Liver (tissue), 9 donors: ENCODE data around the gene MEOX1. TPM values are rescaled to one million over a fixed set of nuclear protein-coding genes. Genes with fewer than 3 reads are reported as not detected.

ENCODE experiments used
- DNase-seq: peaks from one replicate; pipeline ENCODE4 v3.0.0-alpha.2; 2017; ENCODE audit warnings: low spot score
- H3K27ac ChIP-seq, 2 donors: one replicate each; pipeline ENCODE4 v1.7.0; 2013; ENCODE audit warnings: inconsistent platforms in 2 of 2, low read length in 2 of 2, control low read depth in 1 of 2, low read depth in 1 of 2, mild to moderate bottlenecking in 1 of 2
- H3K27me3 ChIP-seq, 4 donors: one replicate each; pipeline versions ENCODE4 v1.6.1 to v1.7.0; 2013; ENCODE audit warnings: low read length in 3 of 4, inconsistent platforms in 1 of 4, mild to moderate bottlenecking in 1 of 4, moderate library complexity in 1 of 4; ENCODE audit not compliant: control insufficient read depth in 4 of 4, insufficient read depth in 4 of 4
- H3K36me3 ChIP-seq, 4 donors: one replicate each; pipeline versions ENCODE4 v1.6.1 to v1.7.0; 2013; ENCODE audit warnings: low read length in 3 of 4, mild to moderate bottlenecking in 3 of 4, low read depth in 1 of 4, moderate library complexity in 1 of 4; ENCODE audit not compliant: control insufficient read depth in 4 of 4, insufficient read depth in 3 of 4
- H3K4me1 ChIP-seq, 4 donors: one replicate each; pipeline versions ENCODE4 v1.6.1 to v1.7.0; 2013; ENCODE audit warnings: low read length in 3 of 4, mild to moderate bottlenecking in 3 of 4, moderate library complexity in 1 of 4; ENCODE audit not compliant: control insufficient read depth in 4 of 4, insufficient read depth in 4 of 4
- H3K4me3 ChIP-seq, 3 donors: one replicate each; pipeline versions ENCODE4 v1.6.1 to v1.7.0; 2013; ENCODE audit warnings: low read length in 3 of 3, control low read depth in 1 of 3, low read depth in 1 of 3, mild to moderate bottlenecking in 1 of 3
- H3K9ac ChIP-seq, 2 donors: one replicate each; pipeline ENCODE4 v1.7.0; 2013; ENCODE audit warnings: low read length in 2 of 2, mild to moderate bottlenecking in 2 of 2, moderate library complexity in 2 of 2, control low read depth in 1 of 2, low read depth in 1 of 2
- H3K9me3 ChIP-seq, 4 donors: one replicate each; pipeline versions ENCODE4 v1.6.1 to v1.7.0; 2013; ENCODE audit warnings: low read length in 3 of 4; ENCODE audit not compliant: control insufficient read depth in 4 of 4
- EGR1 ChIP-seq, 2 donors: IDR thresholded peaks; 2 replicates each; pipeline ENCODE4 v1.6.1; 2016 to 2018; ENCODE audit warnings: antibody characterized with exemption in 2 of 2, low read depth in 2 of 2
- FOXA1 ChIP-seq: IDR thresholded peaks from 2 replicates; pipeline ENCODE4 v1.6.1; 2016; ENCODE audit warnings: antibody characterized with exemption
- FOXA2 ChIP-seq: IDR thresholded peaks from 2 replicates; pipeline ENCODE4 v1.6.1; 2016; ENCODE audit warnings: antibody characterized with exemption
- GABPA ChIP-seq, 2 donors: IDR thresholded peaks in 1 of 2; conservative IDR thresholded peaks in 1 of 2; 2 replicates each; pipeline ENCODE4 v1.6.1; 2016; ENCODE audit warnings: antibody characterized with exemption in 2 of 2, mild to moderate bottlenecking in 1 of 2, moderate library complexity in 1 of 2
- HNF4A ChIP-seq, 2 donors: conservative IDR thresholded peaks; 2 replicates each; pipeline ENCODE4 v1.6.1; 2016; ENCODE audit warnings: antibody characterized with exemption in 2 of 2, mild to moderate bottlenecking in 2 of 2
- HNF4G ChIP-seq: IDR thresholded peaks from 2 replicates; pipeline ENCODE4 v1.6.1; 2016; ENCODE audit warnings: antibody characterized with exemption
- JUND ChIP-seq, 2 donors: IDR thresholded peaks; 2 replicates each; pipeline ENCODE4 v1.6.1; 2016; ENCODE audit warnings: antibody characterized with exemption in 2 of 2
- NR2F2 ChIP-seq: IDR thresholded peaks from 2 replicates; pipeline ENCODE4 v1.6.1; 2016; ENCODE audit warnings: antibody characterized with exemption
- RAD21 ChIP-seq, 2 donors: IDR thresholded peaks; 2 replicates each; pipeline ENCODE4 v1.6.1; 2016; ENCODE audit warnings: antibody characterized with exemption in 2 of 2, mild to moderate bottlenecking in 2 of 2
- RXRA ChIP-seq, 2 donors: IDR thresholded peaks; 2 replicates each; pipeline ENCODE4 v1.6.1; 2017 to 2018; ENCODE audit warnings: antibody characterized with exemption in 2 of 2, mild to moderate bottlenecking in 1 of 2
- SP1 ChIP-seq: IDR thresholded peaks from 2 replicates; pipeline ENCODE4 v1.6.1; 2018; ENCODE audit warnings: antibody characterized with exemption, mild to moderate bottlenecking
- TAF1 ChIP-seq: conservative IDR thresholded peaks from 2 replicates; pipeline ENCODE4 v1.6.1; 2016; ENCODE audit warnings: antibody characterized with exemption, mild to moderate bottlenecking
- YY1 ChIP-seq: IDR thresholded peaks from 2 replicates; pipeline ENCODE4 v1.6.1; 2016; ENCODE audit warnings: antibody characterized with exemption, mild to moderate bottlenecking
- WGBS: extraction: QIAGEN DNeasy Blood & Tissue Kit; methylation state at CpG from one replicate; pipeline ENCODE4 v1.1.7; 2013; 5-methylcytosine and 5-hydroxymethylcytosine counted together
- polyA plus RNA-seq, 2 donors: library from polyadenylated mRNA; stranded (reverse) in 1 of 2; unstranded in 1 of 2; fragments of 200-250 nt in 1 of 2; fragments of >200 nt in 1 of 2; fragmentation: Nextera tagmentation in 1 of 2; extraction: Ambion mirVana in 1 of 2; gene quantifications; one replicate each; pipeline versions ENCODE4 v1.2.1 to v1.2.3, GENCODE V29; 2013 to 2015
- total RNA-seq, 2 donors: library from RNA; depleted of rRNA; stranded (reverse); fragments of >200 nt; gene quantifications; one replicate each; pipeline ENCODE4 v1.2.3, GENCODE V29; 2014
- TF ChIP-seq, protein P1 (sequence below): IDR thresholded peaks from 2 replicates; pipeline ENCODE4 v1.6.1; 2016; ENCODE audit warnings: antibody characterized with exemption
- TF ChIP-seq, protein P2 (sequence below): IDR thresholded peaks from 2 replicates; pipeline ENCODE4 v1.6.1; 2016; ENCODE audit warnings: antibody characterized with exemption
- TF ChIP-seq, protein P3 (sequence below): IDR thresholded peaks from 2 replicates; pipeline ENCODE4 v1.6.1; 2016; ENCODE audit warnings: antibody characterized with exemption
- TF ChIP-seq, protein P4 (sequence below): IDR thresholded peaks from 2 replicates; pipeline ENCODE4 v1.6.1; 2016; ENCODE audit warnings: antibody characterized with exemption, mild to moderate bottlenecking
- TF ChIP-seq, protein P5 (sequence below): fragments of 150-350 bp; IDR thresholded peaks from 2 replicates; pipeline ENCODE4 v1.5.1; 2017; ENCODE audit warnings: improper control_type of control experiment, low read depth, low read length; ENCODE audit not compliant: missing input control
- donor health status: healthy.
- donor health status: healthy.
- donor health status: healthy.
- donor health status: healthy.
- donor health status: healthy.

The MEOX1 gene
- under 1 TPM in 1 of 2 donors, not detected in 1; 0.33 TPM for total RNA-seq
- under 1 TPM in 1 of 2 donors, not detected in 1; 0.05 TPM for polyA plus RNA-seq

DNA sequence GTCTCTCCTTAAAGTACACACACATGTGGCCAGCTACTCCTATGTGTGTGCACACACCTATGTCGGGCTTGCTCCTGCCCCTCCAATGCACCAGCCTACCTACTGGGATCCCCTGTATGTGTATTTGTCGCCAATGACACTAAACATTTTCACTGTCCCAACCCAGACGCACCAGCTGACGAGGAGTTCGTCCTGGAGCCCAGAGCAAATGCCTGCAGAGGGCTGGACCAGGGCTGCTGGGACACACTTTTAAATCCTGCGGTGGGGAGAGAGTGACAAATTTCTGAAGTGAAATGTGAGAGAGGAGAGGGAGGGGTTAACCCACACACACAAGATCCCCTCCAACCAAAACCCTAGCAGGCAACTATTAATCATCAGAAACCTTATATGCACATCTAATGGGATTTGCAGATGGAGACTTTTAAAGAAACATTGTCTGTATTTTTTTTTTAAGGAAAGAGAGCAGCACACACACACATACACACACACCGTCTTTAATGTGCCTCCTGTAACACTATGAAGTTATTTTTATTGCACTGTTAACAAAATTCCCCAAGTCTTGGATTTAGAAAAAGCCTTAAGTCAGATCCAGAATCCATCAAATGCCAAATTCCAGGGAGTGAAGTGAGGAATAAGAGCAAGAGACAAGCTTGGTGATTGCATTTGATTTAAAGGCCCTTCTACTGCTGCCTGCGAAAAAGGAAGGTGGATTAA, at the start of gene MEOX1:
TSS of gene MEOX1 (minus strand) at position 224 of the 714 bp plus-strand sequence. CDS start 388 bp downstream, outside the sequence.
- Histone ChIP-seq H3K27ac (no peak within 1 kb of the TSS), H3K9ac (no peak within 1 kb of the TSS), H3K36me3 (no peaks in the 10 kb centered on the region), H3K4me3 (no peak within 1 kb of the TSS), H3K4me1 (no peaks in the 10 kb centered on the region), H3K9me3 (no peaks in the 10 kb centered on the region), H3K27me3 (no peaks in the 10 kb centered on the region)
- DNase-seq: no peak
- WGBS: 85% methylated on average over 8 of the region's 8 CpGs
- TF ChIP-seq, protein P1, sequence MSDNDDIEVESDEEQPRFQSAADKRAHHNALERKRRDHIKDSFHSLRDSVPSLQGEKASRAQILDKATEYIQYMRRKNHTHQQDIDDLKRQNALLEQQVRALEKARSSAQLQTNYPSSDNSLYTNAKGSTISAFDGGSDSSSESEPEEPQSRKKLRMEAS: no peak
- TF ChIP-seq, protein P2, sequence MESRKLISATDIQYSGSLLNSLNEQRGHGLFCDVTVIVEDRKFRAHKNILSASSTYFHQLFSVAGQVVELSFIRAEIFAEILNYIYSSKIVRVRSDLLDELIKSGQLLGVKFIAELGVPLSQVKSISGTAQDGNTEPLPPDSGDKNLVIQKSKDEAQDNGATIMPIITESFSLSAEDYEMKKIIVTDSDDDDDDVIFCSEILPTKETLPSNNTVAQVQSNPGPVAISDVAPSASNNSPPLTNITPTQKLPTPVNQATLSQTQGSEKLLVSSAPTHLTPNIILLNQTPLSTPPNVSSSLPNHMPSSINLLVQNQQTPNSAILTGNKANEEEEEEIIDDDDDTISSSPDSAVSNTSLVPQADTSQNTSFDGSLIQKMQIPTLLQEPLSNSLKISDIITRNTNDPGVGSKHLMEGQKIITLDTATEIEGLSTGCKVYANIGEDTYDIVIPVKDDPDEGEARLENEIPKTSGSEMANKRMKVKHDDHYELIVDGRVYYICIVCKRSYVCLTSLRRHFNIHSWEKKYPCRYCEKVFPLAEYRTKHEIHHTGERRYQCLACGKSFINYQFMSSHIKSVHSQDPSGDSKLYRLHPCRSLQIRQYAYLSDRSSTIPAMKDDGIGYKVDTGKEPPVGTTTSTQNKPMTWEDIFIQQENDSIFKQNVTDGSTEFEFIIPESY: no peak
- TF ChIP-seq TAF1 (no peak), FOXA2 (no peak), FOXA1 (no peak), YY1 (no peak), JUND (IDR thresholded peaks at IDR 0.05) (no peak), RAD21 (IDR thresholded peaks at IDR 0.05) (no peak), HNF4G (no peak), HNF4A (conservative IDR thresholded peaks at IDR 0.05) (no peak), RXRA (IDR thresholded peaks at IDR 0.05) (no peak), SP1 (no peak), GABPA (IDR thresholded peaks at IDR 0.05 in 1 of 2, conservative IDR thresholded peaks at IDR 0.05 in 1 of 2) (no peak), EGR1 (IDR thresholded peaks at IDR 0.05; ENCODE audit: low read depth in 2 of 2) (no peak), NR2F2 (no peak)
- TF ChIP-seq, protein P3, sequence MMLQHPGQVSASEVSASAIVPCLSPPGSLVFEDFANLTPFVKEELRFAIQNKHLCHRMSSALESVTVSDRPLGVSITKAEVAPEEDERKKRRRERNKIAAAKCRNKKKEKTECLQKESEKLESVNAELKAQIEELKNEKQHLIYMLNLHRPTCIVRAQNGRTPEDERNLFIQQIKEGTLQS: no peak
- TF ChIP-seq, protein P4, sequence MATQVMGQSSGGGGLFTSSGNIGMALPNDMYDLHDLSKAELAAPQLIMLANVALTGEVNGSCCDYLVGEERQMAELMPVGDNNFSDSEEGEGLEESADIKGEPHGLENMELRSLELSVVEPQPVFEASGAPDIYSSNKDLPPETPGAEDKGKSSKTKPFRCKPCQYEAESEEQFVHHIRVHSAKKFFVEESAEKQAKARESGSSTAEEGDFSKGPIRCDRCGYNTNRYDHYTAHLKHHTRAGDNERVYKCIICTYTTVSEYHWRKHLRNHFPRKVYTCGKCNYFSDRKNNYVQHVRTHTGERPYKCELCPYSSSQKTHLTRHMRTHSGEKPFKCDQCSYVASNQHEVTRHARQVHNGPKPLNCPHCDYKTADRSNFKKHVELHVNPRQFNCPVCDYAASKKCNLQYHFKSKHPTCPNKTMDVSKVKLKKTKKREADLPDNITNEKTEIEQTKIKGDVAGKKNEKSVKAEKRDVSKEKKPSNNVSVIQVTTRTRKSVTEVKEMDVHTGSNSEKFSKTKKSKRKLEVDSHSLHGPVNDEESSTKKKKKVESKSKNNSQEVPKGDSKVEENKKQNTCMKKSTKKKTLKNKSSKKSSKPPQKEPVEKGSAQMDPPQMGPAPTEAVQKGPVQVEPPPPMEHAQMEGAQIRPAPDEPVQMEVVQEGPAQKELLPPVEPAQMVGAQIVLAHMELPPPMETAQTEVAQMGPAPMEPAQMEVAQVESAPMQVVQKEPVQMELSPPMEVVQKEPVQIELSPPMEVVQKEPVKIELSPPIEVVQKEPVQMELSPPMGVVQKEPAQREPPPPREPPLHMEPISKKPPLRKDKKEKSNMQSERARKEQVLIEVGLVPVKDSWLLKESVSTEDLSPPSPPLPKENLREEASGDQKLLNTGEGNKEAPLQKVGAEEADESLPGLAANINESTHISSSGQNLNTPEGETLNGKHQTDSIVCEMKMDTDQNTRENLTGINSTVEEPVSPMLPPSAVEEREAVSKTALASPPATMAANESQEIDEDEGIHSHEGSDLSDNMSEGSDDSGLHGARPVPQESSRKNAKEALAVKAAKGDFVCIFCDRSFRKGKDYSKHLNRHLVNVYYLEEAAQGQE: no peak
- TF ChIP-seq, protein P5, sequence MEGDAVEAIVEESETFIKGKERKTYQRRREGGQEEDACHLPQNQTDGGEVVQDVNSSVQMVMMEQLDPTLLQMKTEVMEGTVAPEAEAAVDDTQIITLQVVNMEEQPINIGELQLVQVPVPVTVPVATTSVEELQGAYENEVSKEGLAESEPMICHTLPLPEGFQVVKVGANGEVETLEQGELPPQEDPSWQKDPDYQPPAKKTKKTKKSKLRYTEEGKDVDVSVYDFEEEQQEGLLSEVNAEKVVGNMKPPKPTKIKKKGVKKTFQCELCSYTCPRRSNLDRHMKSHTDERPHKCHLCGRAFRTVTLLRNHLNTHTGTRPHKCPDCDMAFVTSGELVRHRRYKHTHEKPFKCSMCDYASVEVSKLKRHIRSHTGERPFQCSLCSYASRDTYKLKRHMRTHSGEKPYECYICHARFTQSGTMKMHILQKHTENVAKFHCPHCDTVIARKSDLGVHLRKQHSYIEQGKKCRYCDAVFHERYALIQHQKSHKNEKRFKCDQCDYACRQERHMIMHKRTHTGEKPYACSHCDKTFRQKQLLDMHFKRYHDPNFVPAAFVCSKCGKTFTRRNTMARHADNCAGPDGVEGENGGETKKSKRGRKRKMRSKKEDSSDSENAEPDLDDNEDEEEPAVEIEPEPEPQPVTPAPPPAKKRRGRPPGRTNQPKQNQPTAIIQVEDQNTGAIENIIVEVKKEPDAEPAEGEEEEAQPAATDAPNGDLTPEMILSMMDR: no peak
